Liver (tissue), 3 donors: ENCODE data around the gene DNAJC15.

Source experiments
- ATF3 ChIP-seq: IDR thresholded peaks from 2 replicates; pipeline ENCODE4 v1.6.1; 2016; ENCODE audit warnings: antibody characterized with exemption
- CTCF ChIP-seq: fragments of 150-350 bp; IDR thresholded peaks from 2 replicates; pipeline ENCODE4 v1.5.1; 2017; ENCODE audit warnings: improper control_type of control experiment, low read depth, low read length; ENCODE audit not compliant: missing input control
- EGR1 ChIP-seq, 2 donors: IDR thresholded peaks; 2 replicates each; pipeline ENCODE4 v1.6.1; 2016 to 2018; ENCODE audit warnings: antibody characterized with exemption in 2 of 2, low read depth in 2 of 2
- FOXA1 ChIP-seq: IDR thresholded peaks from 2 replicates; pipeline ENCODE4 v1.6.1; 2016; ENCODE audit warnings: antibody characterized with exemption
- GABPA ChIP-seq, 2 donors: IDR thresholded peaks in 1 of 2; conservative IDR thresholded peaks in 1 of 2; 2 replicates each; pipeline ENCODE4 v1.6.1; 2016; ENCODE audit warnings: antibody characterized with exemption in 2 of 2, mild to moderate bottlenecking in 1 of 2, moderate library complexity in 1 of 2
- JUND ChIP-seq, 2 donors: IDR thresholded peaks; 2 replicates each; pipeline ENCODE4 v1.6.1; 2016; ENCODE audit warnings: antibody characterized with exemption in 2 of 2
- MAX ChIP-seq: IDR thresholded peaks from 2 replicates; pipeline ENCODE4 v1.6.1; 2016; ENCODE audit warnings: antibody characterized with exemption
- NR2F2 ChIP-seq: IDR thresholded peaks from 2 replicates; pipeline ENCODE4 v1.6.1; 2016; ENCODE audit warnings: antibody characterized with exemption
- RAD21 ChIP-seq, 2 donors: IDR thresholded peaks; 2 replicates each; pipeline ENCODE4 v1.6.1; 2016; ENCODE audit warnings: antibody characterized with exemption in 2 of 2, mild to moderate bottlenecking in 2 of 2
- REST ChIP-seq: IDR thresholded peaks from 2 replicates; pipeline ENCODE4 v1.6.1; 2016; ENCODE audit warnings: antibody characterized with exemption, mild to moderate bottlenecking
- SP1 ChIP-seq: IDR thresholded peaks from 2 replicates; pipeline ENCODE4 v1.6.1; 2018; ENCODE audit warnings: antibody characterized with exemption, mild to moderate bottlenecking
- TAF1 ChIP-seq: conservative IDR thresholded peaks from 2 replicates; pipeline ENCODE4 v1.6.1; 2016; ENCODE audit warnings: antibody characterized with exemption, mild to moderate bottlenecking
- YY1 ChIP-seq: IDR thresholded peaks from 2 replicates; pipeline ENCODE4 v1.6.1; 2016; ENCODE audit warnings: antibody characterized with exemption, mild to moderate bottlenecking
- ZBTB33 ChIP-seq: IDR thresholded peaks from 2 replicates; pipeline ENCODE4 v1.6.1; 2016; ENCODE audit warnings: antibody characterized with exemption
- donor health status: healthy.
- donor health status: healthy.

- no peak for TF ChIP-seq ZBTB33
- TF ChIP-seq CTCF, result no peak
- no peak for TF ChIP-seq EGR1 (IDR thresholded peaks at IDR 0.05; ENCODE audit: low read depth in 2 of 2)
- no peak for TF ChIP-seq REST
- TF ChIP-seq MAX, result no peak
- no peak for TF ChIP-seq TAF1
- TF ChIP-seq NR2F2, result no peak
- TF ChIP-seq RAD21 (IDR thresholded peaks at IDR 0.05), result no peak
- no peak for TF ChIP-seq FOXA1
- no peak for TF ChIP-seq GABPA (IDR thresholded peaks at IDR 0.05 in 1 of 2, conservative IDR thresholded peaks at IDR 0.05 in 1 of 2)
- TF ChIP-seq YY1, result no peak
- no peak for TF ChIP-seq SP1
- no peak for TF ChIP-seq JUND (IDR thresholded peaks at IDR 0.05)
- no peak for TF ChIP-seq ATF3
These were observed 3.6 kb upstream of the DNAJC15 start for GRCh38 chr13:43019811-43020210.
